NCI-H2196 (cell line): ENCODE data around the gene ETV6.

ENCODE experiments used
- DNase-seq: peaks from one replicate; lab custom pipeline; 2025; ENCODE audit not compliant: unreplicated experiment; lab: John Stamatoyannopoulos, UW

Gene ETV6

GRCh38 chr12:11797317-11797913 is 147.9 kb downstream of the ETV6 start:
- no peak for DNase-seq

DNA sequence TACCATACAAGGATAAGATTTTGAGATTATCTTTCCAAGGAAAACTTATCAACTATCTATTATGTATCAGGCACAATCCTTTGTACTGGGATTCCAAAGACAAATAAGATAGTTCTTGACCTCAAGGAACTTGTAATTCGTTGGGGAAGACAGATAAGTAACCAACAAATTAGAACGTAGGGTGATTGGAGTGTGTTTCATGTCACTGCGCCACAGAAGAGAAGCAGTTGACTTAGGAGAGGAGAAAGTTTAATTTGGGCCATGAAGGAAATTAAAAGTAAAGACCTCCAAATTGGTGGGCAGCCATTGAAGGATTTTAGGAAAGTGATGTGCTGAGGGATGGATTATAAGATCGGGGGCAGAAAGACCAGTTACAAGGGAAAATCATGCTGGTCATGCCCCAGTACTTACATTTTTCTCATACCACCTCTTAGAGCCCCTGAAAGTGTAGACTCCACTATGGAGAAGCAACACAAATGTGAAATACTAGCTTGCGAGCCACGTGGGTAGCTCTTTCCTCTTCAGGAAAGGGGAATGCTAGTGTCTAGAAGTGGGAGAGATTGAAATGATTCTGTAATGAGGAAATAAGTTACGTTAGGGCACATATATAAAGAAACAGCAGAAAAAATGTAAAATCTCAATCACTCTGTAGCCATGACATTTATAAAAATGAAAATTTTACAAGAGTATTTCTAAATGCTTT is 148.7 kb downstream of the ETV6 start:
- no peak for DNase-seq

GRCh38 chr12:11798856-11799501 is 149.5 kb downstream of the ETV6 start:
- no peak for DNase-seq

- no peak for DNase-seq
These were observed 150.0 kb downstream of the ETV6 start for GRCh38 chr12:11799502-11799873.

DNA sequence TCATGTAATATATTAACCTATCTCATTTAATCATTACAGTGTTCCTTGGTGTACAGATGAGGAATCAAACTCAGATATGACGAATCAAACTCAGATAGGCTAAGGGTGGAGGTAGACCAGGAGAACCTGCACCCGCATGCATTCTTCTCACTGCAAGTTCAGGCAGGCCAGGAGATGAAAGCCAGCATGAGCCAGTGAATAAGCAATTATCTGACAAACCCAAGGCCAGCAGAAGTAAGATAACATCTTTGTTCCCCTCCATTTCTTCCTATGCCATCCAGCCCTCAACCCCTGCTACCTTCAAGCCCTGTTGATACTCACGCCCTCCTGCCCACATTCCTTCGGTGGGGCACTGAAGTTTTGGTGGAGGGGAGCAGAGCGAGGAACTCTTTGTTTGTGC is 152.2 kb downstream of the ETV6 start:
- no peak for DNase-seq

DNA sequence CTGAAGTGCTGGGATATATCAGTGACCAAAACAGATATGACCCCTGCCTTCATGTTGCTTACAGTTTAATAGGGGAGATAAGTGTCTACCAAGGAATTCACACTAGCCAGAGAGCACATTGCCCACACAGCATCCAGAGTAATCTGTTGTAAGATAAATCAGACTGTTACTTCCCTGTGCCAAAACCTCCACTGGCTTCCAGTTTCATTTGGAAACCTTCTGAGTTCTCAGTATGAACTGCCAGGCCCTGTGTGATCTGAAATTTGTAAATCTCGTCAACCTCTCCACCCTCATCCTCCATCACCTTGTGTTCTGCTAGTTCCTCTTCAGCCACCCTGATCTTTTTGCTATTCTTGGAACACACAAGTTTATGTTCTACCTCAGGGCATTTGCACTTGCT is 154.7 kb downstream of the ETV6 start:
- DNase-seq = no peak

- no peak for DNase-seq
These were observed 155.6 kb downstream of the ETV6 start for GRCh38 chr12:11805043-11805442.

- no peak for DNase-seq
These were observed 156.2 kb downstream of the ETV6 start for GRCh38 chr12:11805680-11806079.

GRCh38 chr12:11807458-11807857 is 158.0 kb downstream of the ETV6 start:
- peak; percentile 80 for DNase-seq

- DNase-seq = no peak
These were observed 159.5 kb downstream of the ETV6 start for GRCh38 chr12:11808931-11809330.

- no peak for DNase-seq
These were observed 160.7 kb downstream of the ETV6 start for GRCh38 chr12:11810206-11810545.

DNA sequence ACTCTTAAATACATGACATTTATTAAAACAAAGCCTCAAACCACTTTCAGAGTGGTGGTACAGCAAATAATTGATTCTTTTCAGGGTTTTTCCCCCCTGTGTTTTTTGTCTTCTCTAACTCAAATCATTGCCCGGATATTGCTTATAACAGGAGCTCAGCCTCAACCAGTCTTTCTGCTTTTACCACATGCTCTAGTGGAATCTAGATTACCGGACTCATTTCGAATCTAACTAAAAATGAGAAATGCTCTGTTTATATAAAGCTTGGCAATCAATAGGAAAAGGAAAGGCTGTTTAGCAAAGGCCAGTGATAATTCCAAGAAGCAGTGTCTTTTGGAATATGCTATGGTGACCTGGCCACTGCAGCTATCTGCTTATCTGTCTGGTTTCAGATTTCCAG is 161.5 kb downstream of the ETV6 start:
- DNase-seq = no peak

DNA sequence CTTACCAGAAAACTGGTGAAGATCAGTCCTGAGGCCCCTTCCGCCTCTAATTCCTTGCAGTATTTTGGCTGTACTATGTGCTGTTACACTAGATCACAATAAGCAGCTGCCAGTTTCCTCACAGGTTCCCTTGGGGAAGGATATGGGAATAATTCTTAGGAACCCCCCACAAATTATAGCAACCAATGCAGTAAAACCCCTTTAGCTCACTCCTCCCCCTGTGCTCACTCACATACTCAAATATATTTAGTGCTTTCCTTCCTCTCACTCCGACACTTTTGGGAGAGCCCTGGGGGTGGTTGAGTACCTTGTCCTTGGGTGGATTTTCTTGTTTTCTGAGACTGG is 162.7 kb downstream of the ETV6 start:
- DNase-seq = no peak

- peak; percentile 31 for DNase-seq
These were observed 163.3 kb downstream of the ETV6 start for GRCh38 chr12:11812586-11813437.

DNA sequence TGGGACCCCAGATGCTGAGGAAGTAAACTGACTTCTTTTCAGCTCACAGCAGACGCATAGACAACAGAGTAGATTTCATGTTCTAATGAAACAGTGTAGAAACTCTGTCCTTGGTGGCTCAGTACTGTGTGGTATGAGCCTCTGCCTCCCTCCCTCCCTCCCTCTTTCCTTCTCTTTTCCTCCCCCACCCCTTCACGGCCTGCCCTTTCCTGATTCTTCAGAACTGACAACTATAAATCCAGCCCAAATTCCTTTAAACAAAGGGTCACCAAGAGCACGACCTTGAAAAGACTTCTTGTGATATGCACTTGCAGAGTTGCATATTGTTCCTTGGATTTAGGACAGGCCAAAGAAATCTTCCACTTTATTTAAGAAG is 164.0 kb downstream of the ETV6 start:
- no peak for DNase-seq

GRCh38 chr12:11814374-11814773 is 164.9 kb downstream of the ETV6 start:
- no peak for DNase-seq

DNA sequence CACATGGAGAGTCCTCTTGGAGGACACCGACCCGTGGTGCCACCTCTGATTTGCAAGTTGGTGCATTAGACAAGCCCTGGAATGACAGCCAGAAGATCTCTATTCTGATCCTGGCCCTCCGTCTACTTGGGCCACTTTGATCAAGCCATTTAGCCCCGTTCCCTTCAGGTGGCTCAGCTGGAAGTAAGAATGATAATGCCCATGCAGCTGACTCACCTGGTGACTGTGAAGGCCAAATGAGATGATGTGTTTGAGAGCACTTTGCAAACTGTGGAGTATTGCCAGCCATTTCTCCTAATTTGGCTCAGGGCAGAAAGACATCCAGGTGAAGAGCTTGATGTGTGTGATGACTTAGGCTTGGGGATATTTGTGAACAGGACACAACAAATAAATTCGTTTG is 165.9 kb downstream of the ETV6 start:
- peak; percentile 34 for DNase-seq

DNA sequence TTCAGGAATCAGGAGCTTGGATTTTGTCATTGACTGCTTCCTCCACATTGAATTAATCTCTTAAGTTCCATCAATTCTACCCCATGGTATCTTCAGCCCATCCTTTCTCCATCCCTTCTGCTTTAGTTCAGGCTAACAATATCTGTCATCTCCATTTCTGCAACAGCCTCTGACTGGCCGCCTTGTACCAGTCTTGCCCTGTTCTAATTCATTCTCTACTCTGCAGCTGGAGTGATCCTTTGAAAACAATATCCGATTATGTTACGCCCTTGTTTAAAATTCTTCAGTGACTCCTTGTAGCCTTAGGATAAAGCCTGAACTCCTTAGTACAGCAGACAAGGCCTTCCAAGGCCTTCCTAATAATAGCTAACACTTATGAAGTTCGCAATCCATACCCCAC is 170.2 kb downstream of the ETV6 start:
- DNase-seq = no peak

GRCh38 chr12:11820476-11820875 is 171.0 kb downstream of the ETV6 start:
- DNase-seq = no peak

GRCh38 chr12:11821386-11822080 is 172.1 kb downstream of the ETV6 start:
- no peak for DNase-seq

DNA sequence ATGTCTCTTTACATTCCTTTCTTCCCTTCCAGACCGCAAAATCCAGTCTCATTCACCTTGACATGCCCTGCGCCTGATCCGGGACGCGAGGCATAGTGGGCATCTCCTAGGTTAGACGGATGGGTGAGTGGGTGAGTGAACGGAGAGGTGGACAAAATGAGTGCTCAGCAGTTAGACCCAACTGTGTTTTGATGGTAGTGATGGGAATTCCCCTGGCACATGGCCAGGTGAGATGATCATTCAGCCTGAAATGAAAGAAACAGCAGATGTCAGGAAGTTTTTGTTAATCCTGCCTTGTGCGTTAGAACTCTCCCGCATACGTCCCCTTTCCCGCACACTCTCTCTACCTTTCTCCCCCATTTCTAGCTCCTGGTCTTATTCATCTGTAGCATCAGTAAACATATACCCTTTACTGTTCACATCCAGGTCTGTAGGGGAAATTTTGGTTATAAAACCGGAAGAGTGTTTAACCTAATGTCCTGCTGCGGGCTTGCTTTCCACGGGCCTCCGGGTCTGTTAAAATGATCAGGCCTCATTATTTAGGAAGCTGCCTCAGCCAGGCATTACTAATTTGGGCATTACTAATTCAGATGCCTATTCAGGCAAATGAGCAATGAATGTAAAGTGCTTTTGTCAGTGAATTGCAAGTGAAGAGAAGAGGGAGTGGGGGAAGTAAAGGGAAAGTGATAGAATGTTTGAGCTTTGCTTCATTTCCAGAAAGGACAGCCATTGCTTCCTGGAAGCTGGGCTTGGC is 172.8 kb downstream of the ETV6 start:
- peak; percentile 55 for DNase-seq
